IMR-90 (cell line): ENCODE data around the gene FGR. TPM values are rescaled to one million over a fixed set of nuclear protein-coding genes. Genes with fewer than 3 reads are reported as not detected.

ENCODE experiments used
- ATAC-seq: fragments of 200-7000 bp; cut with Tn5 transposase; 2 replicates; pipeline ENCODE4 v1.9.1; 2020; ENCODE audit warnings: low read depth, mild to moderate bottlenecking, moderate library complexity
- BruUV-seq: library from RNA; stranded (reverse); fragments of 400-500 nt; replicated peaks from 2 replicates; lab custom pipeline; 2021; lab: Mats Ljungman, UMichigan
- CTCF ChIA-PET: fragments of 300-600 bp; formaldehyde crosslinking; extraction: SDS; loops from one replicate; lab custom pipeline; 2021; ENCODE audit warnings: antibody characterized with exemption; lab: Yijun Ruan, JAX
- POLR2A ChIA-PET: fragments of 300-600 bp; sonication (Branson Sonifier 250); formaldehyde crosslinking; loops from one replicate; lab custom pipeline; 2022; ENCODE audit warnings: antibody characterized with exemption; ENCODE audit not compliant: unreplicated experiment; lab: Charles Lee
- DNase-seq: peaks from one replicate; pipeline ENCODE4 v3.0.0; 2013
- H2AFZ ChIP-seq: replicated peaks from 2 replicates; pipeline ENCODE3; 2013; ENCODE audit warnings: low read length, mild to moderate bottlenecking; ENCODE audit not compliant: poor library complexity
- H2AK5ac ChIP-seq: 2 replicates; pipeline ENCODE4 v1.6.1; 2013; ENCODE audit warnings: low read depth, low read length, inconsistent platforms
- H2AK9ac ChIP-seq: replicated peaks from 2 replicates; pipeline ENCODE3; 2013; ENCODE audit warnings: mild to moderate bottlenecking, low read depth, low read length, moderate library complexity; ENCODE audit not compliant: poor library complexity
- H2BK120ac ChIP-seq: 2 replicates; pipeline ENCODE4 v1.6.1; 2013; ENCODE audit warnings: low read depth, low read length, inconsistent platforms
- H2BK15ac ChIP-seq: 3 replicates; pipeline ENCODE4 v1.6.1; 2013; ENCODE audit warnings: low read depth, low read length, inconsistent platforms
- H2BK20ac ChIP-seq: 2 replicates; pipeline ENCODE4 v1.6.1; 2013; ENCODE audit warnings: low read depth, mild to moderate bottlenecking, inconsistent platforms, low read length, moderate library complexity
- H2BK5ac ChIP-seq: 2 replicates; pipeline ENCODE4 v1.6.1; 2013; ENCODE audit warnings: mild to moderate bottlenecking, low read depth, low read length, inconsistent platforms; ENCODE audit not compliant: poor library complexity, severe bottlenecking
- H3K14ac ChIP-seq: replicated peaks from 2 replicates; pipeline ENCODE4 v1.6.1; 2013; ENCODE audit warnings: low read depth, low read length, inconsistent platforms
- H3K18ac ChIP-seq: 2 replicates; pipeline ENCODE4 v1.6.1; 2013; ENCODE audit warnings: low read depth, low read length, control low read depth
- H3K23ac ChIP-seq: 2 replicates; pipeline ENCODE4 v1.6.1; 2013; ENCODE audit warnings: low read depth, low read length, inconsistent platforms
- H3K27ac ChIP-seq: 2 replicates; pipeline ENCODE4 v1.5.1; 2013; ENCODE audit warnings: mild to moderate bottlenecking, control low read depth, low read length; ENCODE audit not compliant: insufficient read depth
- H3K27me3 ChIP-seq: 2 replicates; pipeline ENCODE4 v1.6.1; 2013; ENCODE audit warnings: low read length; ENCODE audit not compliant: control insufficient read depth, insufficient read depth
- H3K36me3 ChIP-seq: 2 replicates; pipeline ENCODE4 v1.6.1; 2013; ENCODE audit warnings: low read length, mixed read lengths; ENCODE audit not compliant: control insufficient read depth, insufficient read depth
- H3K4ac ChIP-seq: 2 replicates; pipeline ENCODE4 v1.6.1; 2013; ENCODE audit warnings: low read depth, low read length, inconsistent platforms
- H3K4me1 ChIP-seq: 2 replicates; pipeline ENCODE4 v1.6.1; 2013; ENCODE audit warnings: low read length, mixed read lengths; ENCODE audit not compliant: control insufficient read depth, insufficient read depth
- H3K4me2 ChIP-seq: 2 replicates; pipeline ENCODE4 v1.6.1; 2013; ENCODE audit warnings: low read depth, mild to moderate bottlenecking, control low read depth, low read length, moderate library complexity
- H3K4me3 ChIP-seq: 2 replicates; pipeline ENCODE4 v1.5.1; 2013; ENCODE audit warnings: low read depth, mild to moderate bottlenecking, control low read depth, low read length, moderate library complexity; ENCODE audit not compliant: insufficient read depth
- H3K56ac ChIP-seq: 2 replicates; pipeline ENCODE4 v1.6.1; 2013; ENCODE audit warnings: low read length, inconsistent platforms; ENCODE audit not compliant: insufficient read depth; ENCODE audit errors: extremely low read depth
- H3K79me1 ChIP-seq, 2 experiments: 2 replicates each; pipeline ENCODE4 v1.6.1; 2013; ENCODE audit warnings: low read length in 2 of 2, inconsistent platforms in 1 of 2, low read depth in 1 of 2
- H3K9ac ChIP-seq: 2 replicates; pipeline ENCODE4 v1.6.1; 2013; ENCODE audit warnings: low read depth, low read length, control low read depth
- H3K9me1 ChIP-seq: 2 replicates; pipeline ENCODE4 v1.6.1; 2013; ENCODE audit warnings: low read length, inconsistent platforms; ENCODE audit not compliant: insufficient read depth
- H3K9me3 ChIP-seq: 2 replicates; pipeline ENCODE4 v1.6.1; 2013; ENCODE audit warnings: low read length; ENCODE audit not compliant: control insufficient read depth, insufficient read depth
- H4K20me1 ChIP-seq: 2 replicates; pipeline ENCODE4 v1.6.1; 2013; ENCODE audit warnings: low read length, inconsistent platforms; ENCODE audit not compliant: insufficient read depth
- H4K5ac ChIP-seq: 2 replicates; pipeline ENCODE4 v1.6.1; 2013; ENCODE audit warnings: mild to moderate bottlenecking, low read depth, low read length, control low read depth
- H4K8ac ChIP-seq, 2 experiments: 2 replicates each; pipeline ENCODE4 v1.6.1; 2013; ENCODE audit warnings: low read depth in 2 of 2, low read length in 2 of 2, control low read depth in 1 of 2, inconsistent platforms in 1 of 2
- H4K91ac ChIP-seq: 2 replicates; pipeline ENCODE4 v1.6.1; 2013; ENCODE audit warnings: low read depth, low read length, inconsistent platforms; ENCODE audit not compliant: insufficient read depth
- BHLHE40 ChIP-seq: fragments of 150-350 bp; IDR thresholded peaks from 2 replicates; pipeline ENCODE4 v1.6.1; 2016; ENCODE audit warnings: mild to moderate bottlenecking, low read depth, low read length
- CHD1 ChIP-seq: IDR thresholded peaks from 2 replicates; pipeline ENCODE4 v1.6.1; 2012; ENCODE audit warnings: low read depth, low read length, improper control_type of control experiment
- ELK1 ChIP-seq: fragments of 150-350 bp; IDR thresholded peaks from 2 replicates; pipeline ENCODE4 v1.6.1; 2016; ENCODE audit warnings: low read depth, mild to moderate bottlenecking, low read length, moderate library complexity, borderline replicate concordance
- MAFK ChIP-seq: IDR thresholded peaks from 2 replicates; pipeline ENCODE4 v1.6.1; 2012; ENCODE audit warnings: low read depth, low read length, improper control_type of control experiment
- MAZ ChIP-seq: IDR thresholded peaks from 2 replicates; pipeline ENCODE4 v1.6.1; 2012; ENCODE audit warnings: low read depth, mild to moderate bottlenecking, low read length, improper control_type of control experiment, moderate library complexity, borderline replicate concordance
- MXI1 ChIP-seq: IDR thresholded peaks from 2 replicates; pipeline ENCODE4 v1.6.1; 2012; ENCODE audit warnings: low read depth, mild to moderate bottlenecking, low read length, moderate library complexity, borderline replicate concordance
- NFE2L2 ChIP-seq: fragments of 150-350 bp; IDR thresholded peaks from 2 replicates; pipeline ENCODE4 v1.6.1; 2016; ENCODE audit warnings: low read depth, mild to moderate bottlenecking, low read length
- POLR2A ChIP-seq: IDR thresholded peaks from 2 replicates; pipeline ENCODE4 v1.6.1; 2012; ENCODE audit warnings: mild to moderate bottlenecking, low read depth, low read length
- RAD21 ChIP-seq: IDR thresholded peaks from 2 replicates; pipeline ENCODE4 v1.6.1; 2012; ENCODE audit warnings: low read length, improper control_type of control experiment
- RCOR1 ChIP-seq: IDR thresholded peaks from 2 replicates; pipeline ENCODE4 v1.6.1; 2012; ENCODE audit warnings: mild to moderate bottlenecking, low read length, improper control_type of control experiment; ENCODE audit not compliant: insufficient replicate concordance
- RFX5 ChIP-seq: IDR thresholded peaks from 2 replicates; pipeline ENCODE4 v1.8.0; 2012; ENCODE audit warnings: low read depth, mild to moderate bottlenecking, low read length, moderate library complexity
- SMC3 ChIP-seq: fragments of 150-350 bp; IDR thresholded peaks from 2 replicates; pipeline ENCODE4 v1.6.1; 2016; ENCODE audit warnings: low read depth, mild to moderate bottlenecking, antibody characterized with exemption, low read length, moderate library complexity
- WGBS, 2 experiments: methylation state at CpG; one replicate each; pipeline versions ENCODE4 v1.1.5 to v1.1.7; 2013; ENCODE audit warnings: missing lambda C conversion rate in 2 of 2; ENCODE audit not compliant: insufficient read length in 1 of 2; ENCODE audit errors: extremely low coverage in 2 of 2; 5-methylcytosine and 5-hydroxymethylcytosine counted together
- dilution Hi-C: fragments of 300-500 bp; cut with HindIII; formaldehyde crosslinking; loops from one replicate; pipeline ENCODE4 v1.14.3; 2018; ENCODE audit warnings: low sequenced_read_pairs; ENCODE audit not compliant: unreplicated experiment
- in situ Hi-C: fragments of 300-500 bp; cut with MboI; formaldehyde crosslinking; loops from 3 replicates; pipeline ENCODE4 v1.14.3; 2019; ENCODE audit warnings: low sequenced_read_pairs, inconsistent platforms, mixed read lengths
- intact Hi-C: fragments of 100-400 bp; cut with micrococcal nuclease; formaldehyde crosslinking; loops from 2 replicates; pipeline ENCODE4 v1.10.0; 2022
- polyA plus RNA-seq, 3 experiments: library from polyadenylated mRNA; depleted of rRNA; stranded (reverse); fragments of >200 nt; gene quantifications; 2 replicates each; pipeline ENCODE4 v1.2.3, GENCODE V29; 2012; ENCODE audit warnings: low replicate concordance in 1 of 3
- total RNA-seq: library from RNA; depleted of rRNA; stranded (reverse); fragments of >200 nt; gene quantifications from 2 replicates; pipeline ENCODE4 v1.2.3, GENCODE V29; 2012

The FGR gene
- total and polyA plus RNA-seq, 2 of the 4 experiments (the other 2 are of a cell fraction): not detected

- intact Hi-C loops (no loop called here), in situ Hi-C loops (no loop called here), dilution Hi-C loops (no loop called here)
- Histone ChIP-seq H3K4ac (no peak overlapping the region), H4K91ac (no peak overlapping the region), H3K56ac (no peak overlapping the region), H2AK5ac (no peak overlapping the region), H3K27me3 (peaks cover 8% of the 10 kb centered on the region; the same call in 1 of the 2 replicates), H3K79me1 (no peaks in the 10 kb centered on the region), H3K27ac (no peak overlapping the region), H3K9ac (no peak overlapping the region), H2AFZ (peak overlapping the region; percentile 26), H3K9me3 (no peaks in the 10 kb centered on the region), H3K4me3 (no peak overlapping the region), H2AK9ac (peak overlapping the region; percentile 14), H4K8ac (no peak overlapping the region), H3K9me1 (peaks cover 9% of the 10 kb centered on the region), H2BK15ac (no peak overlapping the region), H4K20me1 (no peaks in the 10 kb centered on the region), H3K4me2 (no peak overlapping the region), H4K5ac (no peak overlapping the region), H2BK120ac (no peak overlapping the region), H2BK20ac (no peak overlapping the region), H3K23ac (no peak overlapping the region), H3K36me3 (no peaks in the 10 kb centered on the region), H3K14ac (no peak overlapping the region), H3K4me1 (peaks cover 4% of the 10 kb centered on the region), H2BK5ac (no peak overlapping the region), H3K18ac (no peak overlapping the region)
- ChIA-PET CTCF (no interaction called here), POLR2A (no interaction called here)
- no peak for TF ChIP-seq BHLHE40
- TF ChIP-seq RAD21: no peak
- no peak for TF ChIP-seq POLR2A
- TF ChIP-seq CHD1: no peak
- no peak for TF ChIP-seq MAFK
- no peak for TF ChIP-seq MXI1
- no peak for TF ChIP-seq RFX5
- no peak for TF ChIP-seq NFE2L2
- TF ChIP-seq RCOR1: no peak
- no peak for TF ChIP-seq SMC3
- TF ChIP-seq ELK1: no peak
- no peak for TF ChIP-seq MAZ
- 33% methylated on average over 1 of the region's 8 CpGs; no CpG with 5 or more reads in 1 of the 2 experiments for WGBS, 2 experiments
- no TSS peak for BruUV-seq
- ATAC-seq: no peak
- DNase-seq: no peak
These were observed 11.7 kb upstream of the FGR start for GRCh38 chr1:27646676-27647075.
